Right lobe of liver (tissue), 6 donors: ENCODE data around the gene NSMF. TPM values are rescaled to one million over a fixed set of nuclear protein-coding genes. Genes with fewer than 3 reads are reported as not detected.

Experiments
- ATAC-seq, 4 donors: fragments of 200-7000 bp; cut with Tn5 transposase; one replicate each; pipeline ENCODE4 v1.9.1; 2020; ENCODE audit warnings: mild to moderate bottlenecking in 4 of 4, moderate library complexity in 4 of 4
- DNase-seq, 3 donors: peaks; one replicate each; pipeline ENCODE4 v3.0.0-alpha.2; 2020
- H3K27ac ChIP-seq, 3 donors: fragments of 200-600 bp; one replicate each; pipeline ENCODE4 v1.8.0; 2022
- H3K27me3 ChIP-seq, 2 donors: fragments of 200-600 bp; one replicate each; pipeline ENCODE4 v1.8.0; 2022
- H3K36me3 ChIP-seq, 4 donors: fragments of 200-600 bp; sonication (generic) in 1 of 4; one replicate each; pipeline versions ENCODE4 v1.5.1 to v1.8.0; 2017 to 2022; ENCODE audit warnings: control low read depth in 1 of 4
- H3K4me1 ChIP-seq, 4 donors: fragments of 200-600 bp; sonication (generic) in 1 of 4; one replicate each; pipeline versions ENCODE4 v1.5.1 to v1.8.0; 2017 to 2022; ENCODE audit warnings: control low read depth in 1 of 4
- H3K4me3 ChIP-seq, 3 donors: fragments of 200-600 bp; one replicate each; pipeline ENCODE4 v1.8.0; 2022
- H3K9me3 ChIP-seq, 4 donors: fragments of 200-600 bp; sonication (generic) in 1 of 4; one replicate each; pipeline versions ENCODE4 v1.5.1 to v1.8.0; 2017 to 2022; ENCODE audit warnings: control low read depth in 1 of 4
- CTCF ChIP-seq, 4 donors: fragments of 200-600 bp in 3 of 4; fragments of 450-650 bp in 1 of 4; IDR thresholded peaks; one replicate each; pipeline versions ENCODE4 v1.5.1 to v1.8.0; 2016 to 2022; ENCODE audit warnings: antibody characterized with exemption in 4 of 4, mild to moderate bottlenecking in 2 of 4
- POLR2A ChIP-seq: fragments of 450-650 bp; IDR thresholded peaks from one replicate; pipeline ENCODE4 v1.6.1; 2017; ENCODE audit warnings: antibody characterized with exemption, mild to moderate bottlenecking
- WGBS: methylation state at CpG from one replicate; pipeline ENCODE4 v1.1.6; 2018; ENCODE audit warnings: low coverage, low lambda C conversion rate; ENCODE audit not compliant: insufficient coverage; ENCODE audit errors: missing lambda C conversion rate; 5-methylcytosine and 5-hydroxymethylcytosine counted together
- intact Hi-C, 2 donors: fragments of 100-400 bp; cut with DNase I; formaldehyde crosslinking; loops; one replicate each; pipeline versions ENCODE4 v1.11.2 to v1.14.1; 2022
- long read RNA-seq: library from polyadenylated mRNA; unstranded; transcript quantifications from one replicate; pipeline ENCODE4 v2.0.0, GENCODE V29; 2019
- total RNA-seq, 6 experiments: library from RNA; depleted of rRNA in 2 of 6; stranded (reverse); fragments of >200 nt in 2 of 6; fragmentation: NEBNext Ultra II Directional in 3 of 6; extraction: Animal tissue kit (Norgen Biotek cat#: 25700) in 3 of 6; gene quantifications; one replicate each; pipeline versions ENCODE4 v1.1.0 to v1.2.4, GENCODE V29; 2016 to 2023
- donor health status: DM: no; HTN: yes; CAD: no.
- donor health status: DM: no; HTN: no; CAD: no.
- donor health status: DM: no; HTN: no; CAD: no.
- donor health status: DM: no; HTN: yes; CAD: no.
- donor health status: DM: no; HTN: yes; CAD: no.

The NSMF gene
- total RNA-seq = 10 to 100 TPM; 15.6 to 55.4 (median 20.1) TPM
- long read RNA-seq, partial matches to known transcripts = 0 of 2 reads
- long read RNA-seq, other reads (novel, unspliced or antisense) = 2 of 2 reads

DNA sequence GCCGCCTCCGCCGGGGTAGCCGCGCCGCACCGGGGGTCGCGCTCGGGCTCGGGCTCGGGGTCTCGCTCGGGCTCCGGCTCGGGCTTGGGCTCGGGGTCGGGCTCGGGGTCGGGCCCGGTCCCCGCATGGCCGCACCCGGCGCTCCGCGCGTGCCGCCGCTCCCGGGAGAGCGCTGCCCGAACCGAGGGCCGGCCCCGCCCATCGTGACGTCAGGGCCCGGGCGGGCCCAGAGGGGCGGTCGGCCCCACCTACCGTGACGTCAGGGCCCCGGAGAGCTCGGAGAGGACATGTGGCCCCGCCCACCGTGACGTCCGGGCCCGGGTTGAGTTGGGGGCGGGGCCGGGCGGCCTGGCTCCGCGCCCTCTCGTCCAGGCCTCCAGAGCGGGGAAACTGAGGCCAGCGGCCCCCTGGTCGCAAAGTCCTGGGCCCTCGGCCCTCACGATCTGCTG is at the start of gene NSMF:
Gene NSMF, minus strand, starts transcription at position 183 of the 449 bp plus-strand sequence. CDS start 232 bp downstream, outside the sequence.
- H3K36me3 ChIP-seq = no peaks in the 10 kb centered on the region
- peaks cover 0 to 25% (median 3%) of the 10 kb centered on the region in 4 donors for H3K4me1 ChIP-seq

DNA sequence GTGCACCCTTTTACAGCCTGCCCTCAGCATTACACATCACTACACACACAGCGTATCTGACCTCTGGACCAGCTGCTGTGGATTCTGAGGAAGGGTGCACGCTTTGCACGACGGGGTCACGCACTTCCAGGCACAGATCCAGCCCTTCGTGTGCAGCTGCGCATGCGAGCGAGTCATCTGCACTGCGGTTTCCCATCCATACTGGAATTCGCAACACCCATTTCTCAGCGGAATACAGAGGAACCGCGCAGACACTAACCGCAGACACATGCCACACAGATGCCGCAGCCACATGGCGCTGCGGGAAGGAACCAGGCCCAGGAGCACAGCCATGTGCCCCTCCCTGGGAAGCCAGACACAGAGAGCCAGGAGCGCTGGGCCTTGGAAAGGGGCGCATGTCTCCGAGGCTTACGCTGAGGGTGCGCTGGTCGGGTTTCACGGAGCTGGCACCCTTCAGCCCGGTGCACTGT is 47.6 kb upstream of the NSMF start:
- Histone ChIP-seq H3K4me3 (no peak overlapping the region), H3K36me3 (no peaks in the 10 kb centered on the region), H3K9me3 (no peaks in the 10 kb centered on the region), H3K4me1 (no peaks in the 10 kb centered on the region), H3K27me3 (no peaks in the 10 kb centered on the region), H3K27ac (no peak overlapping the region)
- 50% methylated on average over 4 of the region's 26 CpGs for WGBS
- TF ChIP-seq POLR2A (no peak), CTCF (IDR thresholded peaks at IDR 0.05) (no peak)
- ATAC-seq = peak in 1 of 4 donors; percentile 19
- intact Hi-C loops = no loop called here
- no peak for DNase-seq

More for the DNA sequence above, at the start of gene NSMF:
- Histone ChIP-seq H3K27ac (peak within 1 kb of the TSS; percentile 28 to 86 (median 61)), H3K27me3 (no peaks in the 10 kb centered on the region), H3K9me3 (no peaks in the 10 kb centered on the region), H3K4me3 (peak within 1 kb of the TSS; percentile 65 to 73 (median 69))
- intact Hi-C loops = no loop called here
- DNase-seq (peak; percentile 97 to 98 (median 97)), ATAC-seq (peak; percentile 80 to 88 (median 84))
- TF ChIP-seq CTCF (IDR thresholded peaks at IDR 0.05) = no peak
- TF ChIP-seq POLR2A = peak; percentile 91
- WGBS = 0% methylated on average over 5 of the region's 62 CpGs

DNA sequence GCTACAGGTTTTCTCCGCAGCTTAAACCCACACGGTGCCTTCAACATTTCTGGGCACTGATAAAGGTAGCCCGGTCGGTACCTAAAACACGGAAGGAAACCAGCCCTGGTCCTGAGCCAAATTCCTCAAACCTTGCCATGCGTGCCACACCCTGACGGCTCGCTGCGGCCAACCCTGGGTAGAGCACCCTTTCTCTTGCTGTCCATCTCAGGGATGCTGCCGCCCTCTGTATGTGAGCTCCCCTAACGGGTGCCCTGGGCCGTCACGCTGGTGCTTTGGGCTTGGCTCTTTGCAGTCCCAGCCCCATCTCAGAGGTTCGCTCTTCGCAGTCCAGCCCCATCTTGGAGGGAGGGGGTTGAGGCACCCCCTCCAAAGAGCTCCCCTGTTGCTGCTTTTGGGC is 47.1 kb upstream of the NSMF start:
- TF ChIP-seq CTCF (IDR thresholded peaks at IDR 0.05) = no peak
- TF ChIP-seq POLR2A = no peak
- ATAC-seq = peak in 1 of 4 donors; percentile 28
- intact Hi-C loops = no loop called here
- H3K27me3 ChIP-seq = no peaks in the 10 kb centered on the region
- H3K36me3 ChIP-seq = no peaks in the 10 kb centered on the region
- no peak overlapping the region for H3K4me3 ChIP-seq
- no peaks in the 10 kb centered on the region for H3K9me3 ChIP-seq
- no peak overlapping the region for H3K27ac ChIP-seq
- no peaks in the 10 kb centered on the region for H3K4me1 ChIP-seq
- WGBS = 96% methylated on average over 5 of the region's 15 CpGs
- no peak for DNase-seq

DNA sequence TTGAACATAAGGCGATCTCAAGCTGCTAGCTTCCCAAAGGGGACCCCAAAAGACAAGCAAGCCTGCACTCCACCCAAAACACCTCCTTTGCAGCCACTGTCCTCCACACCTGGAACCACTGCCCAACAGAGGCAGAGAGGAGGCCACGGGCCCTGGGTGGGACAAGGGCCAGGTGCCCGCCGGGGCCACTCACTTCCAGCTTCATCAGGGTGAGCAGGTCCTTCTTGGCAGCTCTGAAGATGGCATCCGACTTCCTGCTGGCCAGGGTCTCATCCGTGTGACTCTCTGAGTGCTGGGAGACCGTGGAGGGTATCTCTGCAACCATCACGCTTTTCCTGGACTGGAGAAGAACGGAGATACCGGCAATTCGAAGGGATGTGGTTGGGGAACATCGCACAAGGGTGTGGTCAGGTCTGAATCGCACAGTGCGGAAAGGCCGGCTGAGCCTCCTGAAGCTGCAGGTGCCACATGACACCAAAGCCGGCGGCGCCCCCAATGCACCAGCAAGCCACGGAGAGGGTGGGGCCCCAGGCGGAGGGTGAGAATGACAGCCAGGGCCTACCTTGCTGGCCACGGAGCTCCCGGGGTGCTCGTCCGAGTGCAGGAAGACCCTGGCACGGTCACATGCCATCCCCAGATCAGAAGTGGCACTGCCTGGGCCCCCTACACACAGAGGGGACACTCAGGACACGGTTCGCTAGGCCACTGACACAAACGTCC is 46.4 kb upstream of the NSMF start:
- 95% methylated on average over 11 of the region's 28 CpGs for WGBS
- Histone ChIP-seq H3K4me1 (no peaks in the 10 kb centered on the region), H3K9me3 (no peaks in the 10 kb centered on the region), H3K27ac (no peak overlapping the region), H3K36me3 (no peaks in the 10 kb centered on the region), H3K27me3 (no peaks in the 10 kb centered on the region), H3K4me3 (no peak overlapping the region)
- TF ChIP-seq CTCF (IDR thresholded peaks at IDR 0.05) = no peak
- no peak for TF ChIP-seq POLR2A
- peak in 1 of 4 donors; percentile 31 for ATAC-seq
- DNase-seq = no peak
- intact Hi-C loops = no loop called here
